HG03095 (cell line): ENCODE data around the gene ABCC6.
"Not testable (repeated sequence)": the region's sequence is repeated elsewhere in the genome, so short reads cannot be mapped to it uniquely, and the experiment has no call there.

Experiments used
- ATAC-seq: cut with Tn5 transposase; IDR thresholded peaks from one replicate; pipeline ENCODE4 v1.9.1; 2021; ENCODE audit warnings: moderate library complexity; ENCODE audit not compliant: unreplicated experiment

The ABCC6 gene

GRCh38 chr16:16120382-16121184, 102.7 kb downstream of the ABCC6 start:
- ATAC-seq = no peak

GRCh38 chr16:16120044-16120381, 103.3 kb downstream of the ABCC6 start:
- ATAC-seq = no peak

GRCh38 chr16:16118337-16118736, 105.0 kb downstream of the ABCC6 start:
- ATAC-seq = no peak

GRCh38 chr16:16116841-16117240, 106.5 kb downstream of the ABCC6 start:
- no peak for ATAC-seq

- ATAC-seq = no peak
Measured at GRCh38 chr16:16113076-16113475, 110.2 kb downstream of the ABCC6 start.

GRCh38 chr16:16112450-16113053, 110.7 kb downstream of the ABCC6 start:
- ATAC-seq = no peak

GRCh38 chr16:16111639-16112038, 111.7 kb downstream of the ABCC6 start:
- ATAC-seq = no peak

- ATAC-seq = no peak
Measured at GRCh38 chr16:16110111-16110490, 113.2 kb downstream of the ABCC6 start.

GRCh38 chr16:16109453-16110110, 113.7 kb downstream of the ABCC6 start:
- no peak for ATAC-seq

GRCh38 chr16:16108759-16109158, 114.5 kb downstream of the ABCC6 start:
- ATAC-seq = no peak

GRCh38 chr16:16107839-16108238, 115.5 kb downstream of the ABCC6 start:
- ATAC-seq = no peak

GRCh38 chr16:16106466-16106865, 116.8 kb downstream of the ABCC6 start:
- ATAC-seq = no peak

GRCh38 chr16:16105646-16106045, 117.6 kb downstream of the ABCC6 start:
- no peak for ATAC-seq

GRCh38 chr16:16104804-16105141, 118.5 kb downstream of the ABCC6 start:
- not testable (repeated sequence) for ATAC-seq

- not testable (repeated sequence) for ATAC-seq
Measured at GRCh38 chr16:16104132-16104803, 119.0 kb downstream of the ABCC6 start.

- no peak for ATAC-seq
Measured at GRCh38 chr16:16102738-16103137, 120.6 kb downstream of the ABCC6 start.

- no peak for ATAC-seq
Measured at GRCh38 chr16:16101585-16101984, 121.7 kb downstream of the ABCC6 start.

- no peak for ATAC-seq
Measured at GRCh38 chr16:16100631-16101030, 122.7 kb downstream of the ABCC6 start.

GRCh38 chr16:16099320-16099719, 124.0 kb downstream of the ABCC6 start:
- ATAC-seq = no peak
